Astrocyte of the spinal cord (primary cell): ENCODE data around the gene PRDM16.

Experiments used
- DNase-seq: peaks from one replicate; pipeline ENCODE4 v3.0.0; 2011; ENCODE audit warnings: low read depth, low spot score
- H3K4me3 ChIP-seq: 2 replicates; pipeline ENCODE4 v1.5.1; 2011; ENCODE audit warnings: low read depth, mild to moderate bottlenecking, low read length, moderate library complexity
- in situ Hi-C: cut with HindIII; loops from 2 replicates; pipeline ENCODE4 v1.10.0; 2017; ENCODE audit warnings: low sequenced_read_pairs
- TF ChIP-seq, protein P1 (sequence below): IDR thresholded peaks from 2 replicates; pipeline ENCODE4 v1.5.1; 2012; ENCODE audit warnings: low read depth, mild to moderate bottlenecking, low read length, inconsistent platforms

The PRDM16 gene

DNA sequence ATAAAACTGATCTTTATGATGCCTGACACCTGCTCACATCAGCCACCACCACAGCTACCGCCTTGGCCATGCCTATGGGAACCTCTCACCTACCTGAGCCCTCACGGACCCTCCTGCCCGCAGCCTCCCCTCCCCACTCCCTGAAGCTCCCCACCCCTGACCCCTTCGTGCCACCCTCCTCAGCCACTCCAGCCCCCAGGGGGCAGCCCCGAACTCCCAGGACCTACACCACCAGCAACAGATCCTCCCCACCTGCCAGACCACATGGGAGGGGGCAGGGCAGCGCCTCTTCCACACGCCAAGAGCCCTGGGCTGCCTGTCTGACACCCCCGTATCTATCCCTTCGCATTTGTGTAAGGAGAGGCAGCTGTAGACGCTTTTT lies 371.3 kb downstream of the PRDM16 start:
- no peak overlapping the region for H3K4me3 ChIP-seq
- in situ Hi-C loops, result no loop called here
- DNase-seq, result no peak
- TF ChIP-seq, protein P1, sequence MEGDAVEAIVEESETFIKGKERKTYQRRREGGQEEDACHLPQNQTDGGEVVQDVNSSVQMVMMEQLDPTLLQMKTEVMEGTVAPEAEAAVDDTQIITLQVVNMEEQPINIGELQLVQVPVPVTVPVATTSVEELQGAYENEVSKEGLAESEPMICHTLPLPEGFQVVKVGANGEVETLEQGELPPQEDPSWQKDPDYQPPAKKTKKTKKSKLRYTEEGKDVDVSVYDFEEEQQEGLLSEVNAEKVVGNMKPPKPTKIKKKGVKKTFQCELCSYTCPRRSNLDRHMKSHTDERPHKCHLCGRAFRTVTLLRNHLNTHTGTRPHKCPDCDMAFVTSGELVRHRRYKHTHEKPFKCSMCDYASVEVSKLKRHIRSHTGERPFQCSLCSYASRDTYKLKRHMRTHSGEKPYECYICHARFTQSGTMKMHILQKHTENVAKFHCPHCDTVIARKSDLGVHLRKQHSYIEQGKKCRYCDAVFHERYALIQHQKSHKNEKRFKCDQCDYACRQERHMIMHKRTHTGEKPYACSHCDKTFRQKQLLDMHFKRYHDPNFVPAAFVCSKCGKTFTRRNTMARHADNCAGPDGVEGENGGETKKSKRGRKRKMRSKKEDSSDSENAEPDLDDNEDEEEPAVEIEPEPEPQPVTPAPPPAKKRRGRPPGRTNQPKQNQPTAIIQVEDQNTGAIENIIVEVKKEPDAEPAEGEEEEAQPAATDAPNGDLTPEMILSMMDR, result no peak

DNA sequence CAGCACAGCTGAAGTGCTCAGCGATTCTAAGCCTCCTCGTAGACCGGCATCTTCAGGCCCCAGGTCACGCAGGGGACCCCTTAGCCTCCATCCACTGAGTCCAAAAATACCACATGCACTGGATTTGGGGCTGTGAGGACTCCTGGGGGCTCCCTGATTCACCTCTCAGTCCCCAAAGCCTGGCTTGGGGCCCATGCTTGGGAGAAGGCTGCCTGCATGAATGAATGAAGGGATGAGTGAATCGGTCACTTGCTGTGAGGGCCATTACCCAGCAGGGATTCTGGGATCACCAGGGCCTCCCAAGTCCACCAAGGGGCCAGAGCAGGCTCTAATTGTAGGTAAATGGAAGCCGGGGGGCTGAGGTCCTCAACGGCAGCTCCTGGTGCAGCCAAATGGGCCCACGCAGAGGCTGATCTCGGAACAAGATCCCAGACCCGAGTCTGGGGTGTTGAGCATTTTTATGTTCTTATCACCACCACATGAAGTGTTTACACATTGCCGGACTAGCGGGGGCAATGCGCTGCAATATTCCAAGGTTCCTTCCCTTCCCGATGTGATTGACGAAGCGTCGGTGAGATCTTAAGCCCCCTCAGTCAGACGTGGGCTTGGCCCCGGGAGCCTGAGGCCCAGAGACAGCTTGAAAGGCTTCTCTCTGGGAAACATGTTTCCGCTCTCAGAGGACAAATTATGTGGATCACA lies 371.9 kb downstream of the PRDM16 start:
- no peak overlapping the region for H3K4me3 ChIP-seq
- TF ChIP-seq, protein P1, result no peak
- in situ Hi-C loops, result no loop called here
- no peak for DNase-seq

DNA sequence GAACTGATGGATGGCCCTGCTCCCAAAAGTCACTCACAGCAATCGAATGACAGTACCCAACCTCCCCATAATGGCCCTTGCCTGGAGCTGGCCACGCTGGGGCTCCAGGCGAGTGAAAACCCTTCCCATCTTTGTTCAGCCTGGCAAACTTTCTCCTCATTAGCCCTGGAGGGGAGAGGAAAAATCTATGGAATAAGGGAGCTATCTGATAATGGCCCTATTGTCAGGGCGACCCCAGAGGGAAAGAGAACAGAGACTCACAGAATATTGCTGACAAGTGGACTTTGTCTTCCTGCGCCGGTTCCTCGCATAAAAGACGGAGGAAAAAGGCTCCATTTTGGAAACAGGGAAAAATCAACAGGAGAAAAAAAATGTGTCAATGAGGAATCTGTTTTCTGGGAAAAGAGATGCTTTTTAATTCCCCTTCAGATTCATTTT lies 372.4 kb downstream of the PRDM16 start:
- TF ChIP-seq, protein P1, result no peak
- in situ Hi-C loops, result no loop called here
- no peak overlapping the region for H3K4me3 ChIP-seq
- DNase-seq, result no peak

DNA sequence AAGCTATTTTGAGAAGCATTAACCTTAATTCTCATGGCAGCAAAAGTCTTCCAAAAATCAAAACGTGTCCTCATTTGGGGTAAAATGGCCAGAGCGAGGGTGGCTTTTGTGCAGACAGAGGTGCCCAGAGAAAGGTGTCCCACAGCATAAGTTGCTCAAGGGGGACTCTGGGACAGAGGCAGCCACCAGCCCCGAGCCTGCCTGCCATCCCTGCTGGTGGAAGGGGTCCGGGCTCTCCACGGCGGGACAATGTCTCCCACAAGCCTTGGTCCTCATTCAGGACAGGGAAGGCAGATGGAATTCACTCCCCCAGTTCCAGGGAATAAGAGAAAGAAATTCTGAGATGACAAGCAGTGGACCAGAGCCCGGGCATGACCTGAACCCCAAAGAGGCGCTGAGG lies 372.9 kb downstream of the PRDM16 start:
- in situ Hi-C loops, result no loop called here

DNA sequence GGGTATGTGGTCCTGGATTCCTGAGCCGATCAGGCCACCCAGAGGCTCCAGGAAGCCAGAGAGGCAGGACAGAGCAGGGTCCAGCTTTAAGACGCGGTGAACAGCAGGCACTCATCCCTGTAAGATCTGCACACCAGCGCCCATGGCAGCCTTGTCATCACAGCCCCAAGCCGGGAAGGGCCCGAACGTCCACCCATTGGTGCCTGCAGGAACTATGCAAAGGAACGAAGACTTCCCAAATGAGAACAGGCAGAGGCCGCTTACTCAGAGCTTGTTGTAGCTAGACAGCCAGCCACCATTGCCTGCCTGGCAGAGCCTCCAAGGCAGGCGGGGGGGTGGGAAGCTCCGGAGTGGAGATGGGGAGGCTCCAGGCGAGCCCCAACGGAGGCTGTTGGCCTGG lies 373.3 kb downstream of the PRDM16 start:
- TF ChIP-seq, protein P1, result no peak
- in situ Hi-C loops, result no loop called here
- DNase-seq, result no peak
- H3K4me3 ChIP-seq, result no peak overlapping the region

More for the DNA sequence above, 372.9 kb downstream of the PRDM16 start:
- TF ChIP-seq, protein P1, result no peak
- DNase-seq, result no peak
- H3K4me3 ChIP-seq, result no peak overlapping the region

DNA sequence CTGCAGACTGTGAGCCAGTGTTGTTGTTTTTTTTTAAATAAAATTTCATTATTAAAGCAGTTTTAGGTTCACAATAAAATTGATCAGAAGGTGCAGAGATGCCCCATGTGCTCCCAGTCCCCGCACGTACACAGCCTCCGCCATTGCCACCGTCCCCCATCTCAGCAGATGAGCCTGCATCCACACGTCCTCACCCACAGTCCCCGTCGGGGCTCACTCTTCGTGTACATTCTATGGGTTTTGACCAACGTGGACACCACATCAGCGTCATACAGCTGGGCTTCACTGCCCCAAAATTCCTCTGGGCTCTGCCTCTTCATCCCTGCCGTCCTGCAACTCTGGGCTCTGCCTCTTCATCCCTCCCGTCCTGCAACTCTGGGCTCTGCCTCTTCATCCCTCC lies 373.9 kb downstream of the PRDM16 start:
- H3K4me3 ChIP-seq, result no peak overlapping the region
- TF ChIP-seq, protein P1, result no peak
- no peak for DNase-seq
- in situ Hi-C loops, result no loop called here
